Measurements from ENCODE around the gene TFAM.

Gene TFAM

DNA sequence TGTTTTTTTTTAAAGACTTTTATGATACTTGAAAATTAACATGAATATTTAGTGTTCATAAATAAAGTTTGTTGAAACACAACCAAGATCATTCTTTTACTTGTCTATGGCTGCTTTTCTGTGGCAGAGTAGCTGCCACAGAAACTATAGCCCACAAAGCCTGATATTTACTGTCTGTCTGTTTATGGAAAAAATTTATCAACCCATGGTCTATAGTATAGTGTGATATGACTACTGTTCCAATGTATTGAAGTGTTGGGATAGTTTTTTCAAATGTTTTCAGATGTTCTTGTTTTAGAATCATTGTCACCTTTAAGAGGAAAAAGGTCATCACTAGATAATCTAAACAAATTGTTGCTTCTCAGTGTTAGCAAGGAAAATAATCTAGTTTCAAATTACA lies 10.8 kb downstream of the TFAM start:
- DNase-seq (ENCODE audit: low spot score), result no peak
- Histone ChIP-seq H3K27ac (ENCODE audit: poor library complexity, severe bottlenecking) (no peak overlapping the region), H3K4me3 (ENCODE audit: severe bottlenecking) (no peak overlapping the region), H3K27me3 (ENCODE audit: insufficient read depth, poor library complexity, severe bottlenecking) (no peaks in the 10 kb centered on the region), H3K4me1 (ENCODE audit: insufficient read depth, poor library complexity, severe bottlenecking) (peaks cover 14% of the 10 kb centered on the region), H3K36me3 (ENCODE audit: low read depth) (peaks cover 68% of the 10 kb centered on the region), H3K9me3 (ENCODE audit: severe bottlenecking) (peaks cover 3% of the 10 kb centered on the region)
- TF ChIP-seq, protein P1, sequence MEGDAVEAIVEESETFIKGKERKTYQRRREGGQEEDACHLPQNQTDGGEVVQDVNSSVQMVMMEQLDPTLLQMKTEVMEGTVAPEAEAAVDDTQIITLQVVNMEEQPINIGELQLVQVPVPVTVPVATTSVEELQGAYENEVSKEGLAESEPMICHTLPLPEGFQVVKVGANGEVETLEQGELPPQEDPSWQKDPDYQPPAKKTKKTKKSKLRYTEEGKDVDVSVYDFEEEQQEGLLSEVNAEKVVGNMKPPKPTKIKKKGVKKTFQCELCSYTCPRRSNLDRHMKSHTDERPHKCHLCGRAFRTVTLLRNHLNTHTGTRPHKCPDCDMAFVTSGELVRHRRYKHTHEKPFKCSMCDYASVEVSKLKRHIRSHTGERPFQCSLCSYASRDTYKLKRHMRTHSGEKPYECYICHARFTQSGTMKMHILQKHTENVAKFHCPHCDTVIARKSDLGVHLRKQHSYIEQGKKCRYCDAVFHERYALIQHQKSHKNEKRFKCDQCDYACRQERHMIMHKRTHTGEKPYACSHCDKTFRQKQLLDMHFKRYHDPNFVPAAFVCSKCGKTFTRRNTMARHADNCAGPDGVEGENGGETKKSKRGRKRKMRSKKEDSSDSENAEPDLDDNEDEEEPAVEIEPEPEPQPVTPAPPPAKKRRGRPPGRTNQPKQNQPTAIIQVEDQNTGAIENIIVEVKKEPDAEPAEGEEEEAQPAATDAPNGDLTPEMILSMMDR (IDR thresholded peaks at IDR 0.05; ENCODE audit: poor library complexity, severe bottlenecking), result no peak
- no peak for ATAC-seq (ENCODE audit: low read depth)

DNA sequence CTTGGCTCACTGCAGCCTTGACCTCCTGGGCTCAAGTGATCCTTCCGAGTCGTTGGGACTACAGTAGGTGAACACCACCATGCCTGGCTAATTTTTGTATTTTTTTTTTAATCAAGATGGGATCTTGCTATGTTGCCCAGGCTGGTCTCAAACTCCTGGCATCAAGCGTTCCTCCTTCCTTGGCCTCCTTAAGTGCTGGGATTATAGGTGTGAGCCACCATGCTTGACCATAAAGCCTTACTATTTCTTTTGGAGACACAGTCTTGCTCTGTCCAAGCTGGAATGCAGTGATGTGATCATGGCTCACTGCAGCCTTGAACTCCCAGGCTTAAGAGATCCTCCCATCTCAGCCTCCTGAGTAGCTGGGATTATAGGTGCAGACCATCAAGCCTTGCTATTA lies 12.6 kb downstream of the TFAM start:
- ATAC-seq (ENCODE audit: low read depth) (no peak), DNase-seq (ENCODE audit: low spot score) (no peak)
- Histone ChIP-seq H3K27me3 (ENCODE audit: insufficient read depth, poor library complexity, severe bottlenecking) (no peaks in the 10 kb centered on the region), H3K9me3 (ENCODE audit: severe bottlenecking) (peaks cover 3% of the 10 kb centered on the region), H3K4me3 (ENCODE audit: severe bottlenecking) (no peak overlapping the region), H3K36me3 (ENCODE audit: low read depth) (peaks cover 52% of the 10 kb centered on the region), H3K4me1 (ENCODE audit: insufficient read depth, poor library complexity, severe bottlenecking) (peaks cover 14% of the 10 kb centered on the region), H3K27ac (ENCODE audit: poor library complexity, severe bottlenecking) (no peak overlapping the region)
- TF ChIP-seq, protein P1 (IDR thresholded peaks at IDR 0.05; ENCODE audit: poor library complexity, severe bottlenecking), result no peak

DNA sequence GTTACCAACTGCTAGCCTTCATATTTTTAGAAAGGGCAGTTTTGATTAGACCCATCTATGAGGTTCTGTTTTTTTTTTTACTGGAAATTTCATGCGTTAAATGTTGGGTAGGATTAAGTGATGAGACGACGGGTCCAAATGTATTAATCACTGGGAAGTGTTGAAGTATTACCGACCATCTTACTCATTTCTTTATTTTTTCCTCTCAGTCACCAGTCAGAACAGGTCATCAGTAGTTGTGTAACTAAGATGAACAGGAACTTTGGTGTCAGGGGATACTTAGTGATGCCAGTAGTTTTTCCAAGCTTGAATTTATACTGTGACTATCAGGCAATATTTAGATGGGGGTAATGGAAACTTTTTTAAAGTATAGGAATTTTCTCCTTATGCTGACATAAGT lies 14.2 kb downstream of the TFAM start:
- Histone ChIP-seq H3K36me3 (ENCODE audit: low read depth) (peaks cover 36% of the 10 kb centered on the region), H3K27me3 (ENCODE audit: insufficient read depth, poor library complexity, severe bottlenecking) (no peaks in the 10 kb centered on the region), H3K27ac (ENCODE audit: poor library complexity, severe bottlenecking) (peak overlapping the region; percentile 22), H3K4me3 (ENCODE audit: severe bottlenecking) (no peak overlapping the region), H3K4me1 (ENCODE audit: insufficient read depth, poor library complexity, severe bottlenecking) (peaks cover 14% of the 10 kb centered on the region), H3K9me3 (ENCODE audit: severe bottlenecking) (peaks cover 3% of the 10 kb centered on the region)
- TF ChIP-seq, protein P1 (IDR thresholded peaks at IDR 0.05; ENCODE audit: poor library complexity, severe bottlenecking), result no peak
- ATAC-seq (ENCODE audit: low read depth) (peak; percentile 86), DNase-seq (ENCODE audit: low spot score) (no peak)

DNA sequence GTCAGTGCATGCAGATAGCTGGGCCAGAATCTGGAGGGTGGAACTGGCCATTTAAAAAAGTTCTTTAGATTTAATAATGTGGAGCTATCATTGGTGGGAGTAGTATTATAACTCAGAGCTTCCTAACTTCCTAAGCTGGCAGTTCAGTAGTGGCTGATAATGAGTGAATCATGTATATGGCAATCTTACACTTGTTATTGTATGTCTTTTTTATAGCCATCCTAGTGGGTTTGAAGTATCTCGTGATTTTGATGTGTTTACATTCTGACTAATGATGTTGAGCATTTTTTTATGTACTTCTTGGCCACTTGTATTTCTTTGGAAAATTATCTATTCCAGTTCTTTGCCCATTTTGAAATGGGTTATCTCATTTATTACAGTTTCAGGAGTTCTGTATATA lies 15.4 kb downstream of the TFAM start:
- H3K4me1 ChIP-seq (ENCODE audit: insufficient read depth, poor library complexity, severe bottlenecking), result peaks cover 14% of the 10 kb centered on the region
- peaks cover 3% of the 10 kb centered on the region for H3K9me3 ChIP-seq (ENCODE audit: severe bottlenecking)
- no peak for DNase-seq (ENCODE audit: low spot score)
- peaks cover 24% of the 10 kb centered on the region for H3K36me3 ChIP-seq (ENCODE audit: low read depth)
- H3K4me3 ChIP-seq (ENCODE audit: severe bottlenecking), result no peak overlapping the region
- ATAC-seq (ENCODE audit: low read depth), result peak; percentile 54
- no peak overlapping the region for H3K27ac ChIP-seq (ENCODE audit: poor library complexity, severe bottlenecking)
- TF ChIP-seq, protein P1 (IDR thresholded peaks at IDR 0.05; ENCODE audit: poor library complexity, severe bottlenecking), result no peak
- H3K27me3 ChIP-seq (ENCODE audit: insufficient read depth, poor library complexity, severe bottlenecking), result no peaks in the 10 kb centered on the region

DNA sequence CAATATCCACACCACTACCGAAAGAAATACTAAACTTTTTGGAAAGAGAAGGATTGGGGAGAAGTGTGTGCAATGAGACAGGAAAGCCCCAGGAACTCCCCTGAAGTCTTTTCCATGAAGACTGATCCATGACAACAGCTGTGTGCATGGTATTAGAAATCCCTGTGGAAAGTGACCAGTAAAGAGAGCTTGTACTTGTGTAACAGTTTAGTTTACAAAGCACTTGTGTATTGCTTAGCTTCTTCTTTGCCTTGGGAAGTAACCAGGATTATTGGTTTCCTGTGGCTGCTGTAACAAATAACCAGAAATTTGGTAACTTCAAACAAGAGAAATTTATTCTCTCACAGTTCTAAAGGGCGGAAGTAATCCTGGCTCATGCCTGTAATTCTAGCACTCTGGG lies 18.8 kb downstream of the TFAM start:
- ATAC-seq (ENCODE audit: low read depth) (no peak), DNase-seq (ENCODE audit: low spot score) (no peak)
- Histone ChIP-seq H3K36me3 (ENCODE audit: low read depth) (no peaks in the 10 kb centered on the region; the same call in 1 of the 2 replicates), H3K4me1 (ENCODE audit: insufficient read depth, poor library complexity, severe bottlenecking) (peaks cover 11% of the 10 kb centered on the region), H3K9me3 (ENCODE audit: severe bottlenecking) (no peaks in the 10 kb centered on the region), H3K27ac (ENCODE audit: poor library complexity, severe bottlenecking) (no peak overlapping the region), H3K4me3 (ENCODE audit: severe bottlenecking) (no peak overlapping the region), H3K27me3 (ENCODE audit: insufficient read depth, poor library complexity, severe bottlenecking) (no peaks in the 10 kb centered on the region)
- TF ChIP-seq, protein P1 (IDR thresholded peaks at IDR 0.05; ENCODE audit: poor library complexity, severe bottlenecking), result no peak
